SK-N-DZ (cell line): ENCODE data around the gene SORBS1.

ENCODE experiments used
- DNase-seq: peaks from one replicate; pipeline ENCODE4 v3.0.0-alpha.2; 2015; ENCODE audit warnings: low spot score

The SORBS1 gene

GRCh38 chr10:95462740-95463667 lies 98.2 kb downstream of the SORBS1 start:
- no peak for DNase-seq

- DNase-seq = no peak
Measured at GRCh38 chr10:95461611-95462010, 99.6 kb downstream of the SORBS1 start.

GRCh38 chr10:95459446-95460045 lies 101.6 kb downstream of the SORBS1 start:
- DNase-seq = no peak

GRCh38 chr10:95458871-95459270 lies 102.3 kb downstream of the SORBS1 start:
- DNase-seq = no peak

GRCh38 chr10:95458014-95458413 lies 103.2 kb downstream of the SORBS1 start:
- DNase-seq = no peak

GRCh38 chr10:95457319-95457886 lies 103.8 kb downstream of the SORBS1 start:
- no peak for DNase-seq

GRCh38 chr10:95456516-95456915 lies 104.7 kb downstream of the SORBS1 start:
- no peak for DNase-seq

- DNase-seq = no peak
Measured at GRCh38 chr10:95454940-95455339, 106.2 kb downstream of the SORBS1 start.

GRCh38 chr10:95454356-95454755 lies 106.8 kb downstream of the SORBS1 start:
- no peak for DNase-seq

- no peak for DNase-seq
Measured at GRCh38 chr10:95451568-95452524, 109.3 kb downstream of the SORBS1 start.

- DNase-seq = no peak
Measured at GRCh38 chr10:95451150-95451549, 110.0 kb downstream of the SORBS1 start.

GRCh38 chr10:95450188-95450587 lies 111.0 kb downstream of the SORBS1 start:
- DNase-seq = no peak

- no peak for DNase-seq
Measured at GRCh38 chr10:95447685-95448084, 113.5 kb downstream of the SORBS1 start.

- DNase-seq = peak; percentile 38
Measured at GRCh38 chr10:95445837-95446486, 115.2 kb downstream of the SORBS1 start.

GRCh38 chr10:95445223-95445836 lies 115.8 kb downstream of the SORBS1 start:
- no peak for DNase-seq

- no peak for DNase-seq
Measured at GRCh38 chr10:95444792-95445191, 116.4 kb downstream of the SORBS1 start.

GRCh38 chr10:95443636-95444035 lies 117.5 kb downstream of the SORBS1 start:
- DNase-seq = no peak

GRCh38 chr10:95442341-95442740 lies 118.8 kb downstream of the SORBS1 start:
- DNase-seq = no peak

GRCh38 chr10:95441547-95441923 lies 119.6 kb downstream of the SORBS1 start:
- DNase-seq = no peak

- no peak for DNase-seq
Measured at GRCh38 chr10:95440756-95441546, 120.2 kb downstream of the SORBS1 start.
